Right forelimb (tissue), 1 donor: ENCODE data around the gene TJP2.

Experiments
- DNase-seq: peaks from one replicate; pipeline ENCODE4 v3.0.0-alpha.2; 2018

Gene TJP2

GRCh38 chr9:69173891-69174615 lies at the start of gene TJP2:
TJP2 (plus strand) TSS chr9:69174277; CDS start chr9:69174373, 96 bp downstream.
- DNase-seq: peak; percentile 84

DNA sequence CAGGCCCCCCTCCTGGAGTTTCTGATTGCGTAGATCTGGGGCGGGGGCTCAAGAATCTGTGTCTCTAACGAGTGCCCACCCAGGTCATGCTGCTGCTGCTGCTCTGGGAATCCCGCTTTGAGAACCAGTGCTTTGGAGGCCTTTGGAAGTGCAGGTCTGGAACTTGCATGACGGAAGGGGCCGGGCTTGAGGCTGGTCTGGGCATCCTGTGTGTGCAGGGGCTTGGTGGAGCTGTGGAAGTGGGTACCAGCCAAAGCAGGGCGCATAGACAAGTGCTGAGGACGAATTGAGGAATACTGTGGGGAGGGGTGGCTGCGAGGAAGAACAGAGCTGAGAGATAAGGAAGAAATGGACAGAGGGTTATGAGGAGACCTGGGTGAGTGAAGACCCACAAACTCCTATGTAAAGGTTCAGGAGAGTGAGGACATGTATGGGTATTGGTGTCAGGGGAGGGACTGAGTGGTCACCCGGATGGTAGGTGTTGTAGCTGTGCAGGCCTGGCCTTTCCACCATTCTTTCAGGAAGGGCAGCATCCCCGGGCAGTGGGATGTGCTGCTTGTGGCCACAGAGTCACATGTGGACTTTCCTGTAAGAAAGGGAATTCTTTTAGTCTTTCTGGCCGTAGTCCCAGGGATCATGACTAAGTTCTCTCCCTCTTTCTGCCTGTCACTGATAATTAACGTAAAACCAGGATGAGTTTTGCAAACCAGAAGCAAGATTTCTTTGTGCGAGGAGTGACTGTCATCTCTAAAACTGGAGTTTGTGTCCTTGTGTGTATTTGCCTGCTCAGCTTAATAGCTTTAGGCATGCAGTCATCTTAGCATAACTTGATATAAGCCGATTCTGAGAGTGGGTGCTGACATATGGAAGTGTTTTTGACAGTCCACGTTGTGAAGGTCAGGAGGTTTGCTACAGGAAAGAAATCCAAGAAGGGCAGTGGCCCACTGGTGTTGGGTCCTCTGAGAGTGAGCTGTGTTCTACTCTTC lies 43.3 kb upstream of the TJP2 start:
- DNase-seq: no peak

- DNase-seq: no peak
These were observed 42.4 kb upstream of the TJP2 start for GRCh38 chr9:69131682-69132081.

DNA sequence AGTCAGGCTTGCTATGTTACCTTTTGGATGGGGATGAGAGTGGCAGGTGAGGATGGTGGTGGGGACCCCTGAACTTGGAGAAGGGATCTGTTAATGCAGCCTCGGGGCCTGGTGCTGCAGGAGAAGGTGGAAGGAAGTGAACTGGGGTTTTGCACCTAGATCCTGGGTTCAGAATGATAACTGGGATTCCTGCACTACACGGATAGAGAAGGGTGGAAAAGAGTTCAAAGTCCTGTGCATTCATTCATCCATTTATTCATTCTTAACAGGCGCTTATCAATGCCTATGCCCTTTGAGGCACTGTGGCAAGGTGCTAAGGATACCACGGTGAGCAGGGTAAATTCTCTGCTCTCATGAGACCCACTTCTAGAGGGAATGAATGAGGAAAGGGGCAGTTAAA lies 41.7 kb upstream of the TJP2 start:
- no peak for DNase-seq

- DNase-seq: no peak
These were observed 39.7 kb upstream of the TJP2 start for GRCh38 chr9:69134412-69134811.

DNA sequence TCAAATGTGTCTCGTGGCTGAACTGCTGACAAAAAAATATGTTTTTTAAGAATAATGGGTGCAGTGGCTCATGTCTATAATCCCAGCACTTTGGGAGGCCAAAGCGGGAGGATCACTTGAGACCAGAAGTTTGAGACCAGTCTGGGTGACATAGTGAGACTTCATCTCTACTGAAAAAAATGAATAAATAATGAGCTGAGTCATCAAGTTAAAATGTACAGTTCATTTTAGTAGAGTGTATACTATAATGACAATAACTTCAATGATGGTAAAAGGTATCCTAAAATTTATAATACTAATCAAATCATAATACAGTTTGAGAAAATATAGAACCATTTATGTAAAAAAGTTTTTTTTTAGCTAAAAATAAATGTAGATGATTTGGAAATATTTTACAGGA lies 37.9 kb upstream of the TJP2 start:
- no peak for DNase-seq

DNA sequence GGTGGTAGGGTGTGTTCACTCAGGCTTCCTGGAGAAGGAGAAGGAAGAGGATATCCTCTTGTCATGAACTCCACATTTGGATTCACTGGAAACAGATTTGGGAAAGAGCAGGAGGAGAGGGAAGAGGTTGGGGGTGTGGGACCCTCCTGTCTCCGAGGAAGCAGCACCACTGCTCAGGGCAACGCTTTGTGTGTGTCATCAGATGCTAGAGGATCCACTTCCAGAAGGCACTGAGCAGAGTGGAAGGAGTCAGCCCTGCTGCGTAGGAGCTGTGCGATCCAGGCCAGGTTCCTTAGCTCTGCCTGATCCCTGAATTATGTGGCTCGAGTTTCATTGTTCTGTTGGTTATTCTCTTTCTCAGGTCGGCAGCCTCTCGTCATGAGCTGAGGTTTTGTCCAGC lies 37.3 kb upstream of the TJP2 start:
- no peak for DNase-seq

- DNase-seq: no peak
These were observed 36.8 kb upstream of the TJP2 start for GRCh38 chr9:69137311-69137710.

GRCh38 chr9:69139596-69139995 lies 34.5 kb upstream of the TJP2 start:
- DNase-seq: no peak

- DNase-seq: no peak
These were observed 33.8 kb upstream of the TJP2 start for GRCh38 chr9:69140123-69140735.

GRCh38 chr9:69141851-69142250 lies 32.2 kb upstream of the TJP2 start:
- DNase-seq: no peak

DNA sequence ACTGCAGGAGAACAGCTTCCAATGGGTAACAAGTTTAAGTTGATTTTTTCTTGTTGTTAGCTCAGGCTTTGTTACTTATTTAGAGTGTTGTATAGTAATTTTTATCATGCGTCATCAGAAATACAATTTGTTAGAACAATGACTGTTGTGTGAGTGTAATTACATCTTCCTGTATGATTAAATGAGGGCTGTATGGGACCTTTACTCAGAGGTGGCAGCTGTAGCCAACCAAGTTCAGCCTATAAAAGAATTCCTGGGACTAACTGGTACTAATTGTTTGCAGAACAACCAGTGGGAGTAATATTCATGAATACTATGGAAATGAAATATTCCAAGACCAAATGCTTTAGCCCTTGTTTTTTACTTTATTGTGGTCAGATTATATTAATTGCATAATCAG lies 30.8 kb upstream of the TJP2 start:
- no peak for DNase-seq

DNA sequence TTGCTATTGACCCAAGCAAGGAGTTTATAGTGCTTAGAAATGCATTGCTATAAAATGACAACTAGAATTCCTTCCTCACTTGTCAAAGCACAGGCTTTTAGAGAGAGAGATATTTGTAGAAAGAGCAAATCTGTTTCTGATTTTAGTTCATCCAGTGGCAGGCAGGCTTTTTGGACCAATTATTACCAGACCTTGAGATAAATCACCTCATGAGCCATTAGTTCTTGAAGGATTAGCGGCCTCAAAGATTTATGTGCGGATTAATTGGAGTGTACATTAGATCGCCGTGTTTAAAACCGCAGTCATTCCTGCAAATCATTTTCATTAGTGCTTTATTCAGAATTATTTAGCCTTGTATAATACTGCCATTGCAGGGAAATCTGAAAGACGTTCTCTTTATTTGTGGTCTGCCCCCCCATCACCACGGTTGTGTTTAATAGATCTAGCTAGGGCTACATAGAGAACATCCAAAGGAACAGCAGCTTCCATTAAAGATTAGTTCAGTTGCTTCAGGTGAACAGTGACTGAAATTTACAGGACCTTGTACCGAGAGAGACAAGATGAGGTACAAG lies 28.8 kb upstream of the TJP2 start:
- DNase-seq: no peak

DNA sequence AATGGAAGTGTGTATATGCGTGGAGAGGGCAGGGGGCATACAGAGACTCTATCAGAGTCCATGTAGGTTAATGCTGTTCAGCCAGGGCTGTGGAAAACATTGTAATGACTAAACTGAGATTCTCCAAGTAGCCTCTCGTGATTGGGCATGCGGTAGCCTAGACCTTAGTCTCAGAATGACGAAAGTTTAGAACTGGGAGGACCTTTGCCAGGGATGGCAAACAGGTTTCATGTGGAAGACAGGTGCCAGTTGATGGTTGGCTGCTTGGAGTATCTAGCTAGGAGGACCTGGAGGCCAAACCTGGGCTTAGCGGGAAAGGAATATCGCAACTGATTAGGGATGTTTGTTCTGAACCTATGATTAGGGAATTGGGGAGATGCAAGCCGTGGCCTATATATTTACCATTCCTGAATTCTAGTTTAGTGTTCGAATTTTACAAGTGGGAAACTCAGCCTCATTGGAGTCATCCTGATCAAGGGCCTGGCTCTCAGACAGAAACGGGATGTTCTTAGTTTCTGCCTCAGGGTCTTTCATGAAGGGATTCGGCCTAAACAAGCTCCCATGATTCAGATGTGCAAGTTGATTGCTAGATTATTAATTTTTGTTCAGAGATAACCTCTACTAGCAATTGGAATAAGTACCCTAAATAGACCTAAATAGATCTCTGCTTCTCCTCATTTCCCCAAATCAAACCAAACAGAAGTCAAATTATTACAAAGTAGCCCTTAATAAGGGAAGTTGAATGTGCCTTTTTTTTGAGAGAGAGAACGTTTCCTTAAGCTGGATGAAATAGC lies 26.8 kb upstream of the TJP2 start:
- no peak for DNase-seq

- no peak for DNase-seq
These were observed 24.7 kb upstream of the TJP2 start for GRCh38 chr9:69149321-69149807.

GRCh38 chr9:69151506-69151905 lies 22.6 kb upstream of the TJP2 start:
- DNase-seq: no peak

DNA sequence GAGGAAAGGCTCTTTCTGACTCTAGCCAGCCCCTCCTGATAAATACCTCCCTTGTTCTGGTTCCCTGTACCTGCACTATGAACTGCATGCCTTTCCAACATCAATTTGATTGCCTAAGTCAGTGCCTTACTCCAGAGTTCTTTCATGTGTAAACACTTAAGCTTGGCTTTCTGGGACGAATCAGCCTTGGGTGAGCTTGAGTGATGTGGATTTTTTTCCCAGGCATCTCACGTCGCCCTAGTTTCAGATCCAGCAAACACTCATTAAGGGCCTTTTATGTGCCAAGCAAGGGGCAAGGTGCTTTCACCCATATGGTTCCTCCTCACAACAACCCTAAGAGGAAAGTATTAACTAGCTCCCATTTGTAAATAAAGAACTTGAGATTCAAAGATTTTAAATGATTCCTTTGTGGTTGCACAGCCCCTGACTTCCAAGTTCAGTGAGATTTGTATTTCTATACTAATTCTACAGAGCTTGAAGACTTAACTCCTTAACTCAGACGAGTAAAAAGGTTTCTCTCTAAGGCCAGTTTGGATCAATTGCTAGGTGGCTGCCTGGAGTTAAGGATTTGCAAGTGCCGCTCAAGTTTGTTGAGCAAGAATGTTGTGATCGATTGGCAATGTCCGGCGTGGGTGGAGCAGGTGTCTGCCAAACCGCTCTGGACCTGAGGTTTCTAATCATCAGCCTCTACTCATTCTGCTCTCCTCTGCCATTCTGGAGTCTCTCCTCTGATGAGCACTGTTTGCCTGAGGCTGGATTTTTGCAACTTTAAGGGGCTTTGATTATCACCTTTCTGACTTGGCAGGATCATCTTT lies 20.2 kb upstream of the TJP2 start:
- no peak for DNase-seq

GRCh38 chr9:69155341-69156030 lies 18.6 kb upstream of the TJP2 start:
- no peak for DNase-seq

DNA sequence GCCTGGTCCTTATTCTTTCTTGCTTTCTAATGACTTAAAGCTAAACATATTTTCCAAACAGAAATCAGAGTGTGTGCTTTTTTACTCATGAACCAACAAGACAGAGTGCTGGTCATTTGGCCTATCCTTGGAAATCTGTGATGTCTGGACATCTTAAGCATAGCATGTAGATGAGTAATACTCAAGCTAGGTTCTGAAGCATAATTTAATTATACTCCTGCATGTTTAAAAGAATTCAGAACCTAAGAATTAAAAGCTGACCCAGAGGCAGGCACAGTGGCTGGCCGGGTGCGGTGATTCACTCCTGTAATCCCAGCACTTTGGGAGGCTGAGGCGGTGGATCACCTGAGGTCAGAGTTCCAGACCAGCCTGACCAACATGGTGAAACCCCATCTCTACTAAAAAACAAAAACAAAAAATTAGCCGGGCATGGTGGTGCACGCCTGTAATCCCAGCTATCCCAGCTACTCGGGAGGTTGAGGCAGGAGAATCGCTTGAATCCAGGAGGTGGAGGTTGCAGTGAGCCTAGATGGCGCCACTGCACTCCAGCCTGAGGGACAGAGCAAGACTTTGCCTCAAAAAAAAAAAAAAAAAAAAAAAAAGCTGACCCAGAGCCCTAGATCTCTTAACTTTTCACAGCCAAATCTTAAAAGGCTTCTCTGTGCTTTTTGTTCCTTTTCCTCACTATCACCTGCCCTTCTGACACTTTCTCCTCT lies 16.2 kb upstream of the TJP2 start:
- DNase-seq: no peak

DNA sequence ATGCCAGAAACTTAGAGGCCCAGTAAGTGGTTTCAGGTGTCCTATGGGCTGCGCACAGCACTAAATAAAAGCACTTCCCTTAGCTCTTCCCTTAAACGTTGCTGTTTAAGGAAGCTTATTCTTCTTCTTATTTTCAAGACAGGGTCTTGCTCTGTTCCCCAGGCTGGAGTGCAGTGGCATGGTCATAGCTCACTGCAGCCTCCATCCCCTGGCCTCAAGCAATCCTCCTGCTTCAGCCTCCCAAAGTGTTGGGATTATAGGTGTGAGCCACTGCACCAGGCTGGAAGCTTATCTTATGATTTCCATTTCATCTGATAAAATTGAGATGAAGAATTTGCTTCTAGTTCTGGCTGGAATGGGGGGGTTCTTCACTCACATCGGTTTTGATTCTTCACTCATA lies 15.6 kb upstream of the TJP2 start:
- no peak for DNase-seq
